Epidermal melanocyte (primary cell): ENCODE measurements around the gene ST3GAL6.

Experiments
- DNase-seq: peaks from one replicate; pipeline ENCODE4 v3.0.0; 2011; ENCODE audit warnings: low spot score; ENCODE audit not compliant: insufficient read length

Gene ST3GAL6

DNA sequence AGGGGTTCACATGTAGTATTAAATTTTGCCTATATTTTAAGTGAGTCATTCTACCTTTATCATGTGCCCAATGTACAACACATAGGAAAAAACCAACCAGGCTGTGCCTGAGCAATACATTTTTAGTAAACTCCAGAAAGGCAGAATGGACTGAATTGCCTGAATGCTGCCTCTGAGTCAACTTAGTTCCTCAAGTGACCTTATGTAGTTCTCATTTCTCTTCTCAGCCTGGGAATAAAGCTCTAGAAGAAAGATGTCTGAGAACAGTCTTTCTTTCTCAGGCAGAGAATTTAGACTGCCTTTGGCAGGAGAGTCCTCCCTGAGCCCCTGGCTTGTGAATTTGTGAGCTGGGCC is 13.0 kb downstream of the ST3GAL6 start:
- no peak for DNase-seq

GRCh38 chr3:98777286-98777685 is 14.1 kb downstream of the ST3GAL6 start:
- no peak for DNase-seq

GRCh38 chr3:98777801-98778220 is 14.7 kb downstream of the ST3GAL6 start:
- no peak for DNase-seq

DNA sequence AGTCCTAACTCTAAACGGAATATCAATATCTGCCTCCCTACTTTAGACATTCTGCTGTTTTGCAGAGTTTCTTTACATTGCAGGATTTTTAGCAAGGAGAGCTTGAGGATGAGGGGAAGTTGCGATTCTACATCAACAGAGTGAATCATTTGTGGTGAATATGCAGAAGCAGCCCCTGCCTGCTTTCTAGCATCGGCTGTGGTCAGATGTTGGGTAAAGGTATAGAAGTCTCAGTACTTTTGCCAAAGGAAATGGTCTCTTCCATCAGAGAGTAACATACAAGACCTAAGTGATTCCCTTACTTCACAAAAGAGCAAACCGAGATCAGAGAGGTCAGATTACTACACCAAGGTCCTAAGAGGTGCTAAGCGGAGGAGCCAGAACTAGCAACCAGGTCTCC is 15.2 kb downstream of the ST3GAL6 start:
- DNase-seq, result no peak

GRCh38 chr3:98778852-98779413 is 15.8 kb downstream of the ST3GAL6 start:
- DNase-seq, result peak; percentile 63

DNA sequence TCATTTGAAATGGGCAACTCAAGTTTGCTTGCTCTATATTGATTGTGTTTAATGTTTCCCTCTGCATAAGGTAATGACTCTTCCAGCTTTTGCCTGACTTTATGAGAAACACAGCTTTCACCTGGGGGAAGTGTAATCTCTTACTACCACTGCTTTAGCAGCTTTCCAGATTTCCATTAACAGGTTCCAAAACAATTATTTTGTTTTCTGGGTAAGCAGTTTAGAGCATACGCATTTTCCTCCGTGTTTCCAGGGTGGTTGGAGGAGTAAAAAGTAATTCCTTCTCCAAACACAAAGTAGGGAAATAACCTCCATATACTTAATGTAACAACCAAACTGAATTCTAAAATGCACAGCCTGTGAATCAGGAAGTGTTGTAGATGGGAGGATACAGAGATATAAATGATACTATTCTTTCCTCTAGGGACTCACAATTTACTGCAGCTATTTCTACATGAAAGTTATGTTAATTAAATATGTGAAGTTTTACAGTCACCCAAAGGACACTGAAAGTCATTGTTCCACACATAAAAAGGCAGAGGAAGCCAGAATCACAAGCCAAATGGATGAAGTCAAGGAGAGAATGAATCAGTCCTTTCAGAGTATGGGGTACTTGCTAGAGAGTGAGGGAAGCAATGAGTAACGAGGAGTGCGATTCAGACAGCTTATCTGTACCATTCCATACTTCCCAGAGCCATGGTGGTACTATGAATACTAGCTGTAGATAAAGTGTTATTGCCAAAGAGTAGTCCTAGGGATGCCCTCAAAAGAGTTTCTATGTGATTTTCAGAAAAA is 16.6 kb downstream of the ST3GAL6 start:
- peak; percentile 44 for DNase-seq

DNA sequence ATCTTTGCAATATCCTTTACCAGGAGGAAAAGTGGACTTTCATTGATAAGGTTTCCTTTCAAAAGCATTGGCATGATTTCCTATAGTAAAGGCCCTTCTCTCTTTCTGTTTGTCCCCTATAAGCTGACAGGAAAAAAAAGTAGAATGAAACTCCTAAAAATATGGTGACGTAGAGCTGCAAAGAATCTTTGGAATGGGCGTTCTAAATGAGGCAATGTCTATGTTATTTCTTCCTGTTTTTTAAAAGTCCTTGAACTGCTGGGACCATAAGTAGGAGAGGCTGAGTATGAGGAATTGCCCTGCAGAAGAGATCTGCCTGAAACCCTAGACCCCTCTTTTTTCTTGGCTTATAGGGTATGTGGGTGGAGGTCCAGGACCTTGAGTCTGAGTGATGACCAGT is 17.2 kb downstream of the ST3GAL6 start:
- DNase-seq, result no peak

GRCh38 chr3:98782824-98783500 is 19.8 kb downstream of the ST3GAL6 start:
- DNase-seq, result no peak

GRCh38 chr3:98784042-98784441 is 20.9 kb downstream of the ST3GAL6 start:
- DNase-seq, result no peak

- DNase-seq, result no peak
Observed at GRCh38 chr3:98784666-98785600, 21.8 kb downstream of the ST3GAL6 start.

DNA sequence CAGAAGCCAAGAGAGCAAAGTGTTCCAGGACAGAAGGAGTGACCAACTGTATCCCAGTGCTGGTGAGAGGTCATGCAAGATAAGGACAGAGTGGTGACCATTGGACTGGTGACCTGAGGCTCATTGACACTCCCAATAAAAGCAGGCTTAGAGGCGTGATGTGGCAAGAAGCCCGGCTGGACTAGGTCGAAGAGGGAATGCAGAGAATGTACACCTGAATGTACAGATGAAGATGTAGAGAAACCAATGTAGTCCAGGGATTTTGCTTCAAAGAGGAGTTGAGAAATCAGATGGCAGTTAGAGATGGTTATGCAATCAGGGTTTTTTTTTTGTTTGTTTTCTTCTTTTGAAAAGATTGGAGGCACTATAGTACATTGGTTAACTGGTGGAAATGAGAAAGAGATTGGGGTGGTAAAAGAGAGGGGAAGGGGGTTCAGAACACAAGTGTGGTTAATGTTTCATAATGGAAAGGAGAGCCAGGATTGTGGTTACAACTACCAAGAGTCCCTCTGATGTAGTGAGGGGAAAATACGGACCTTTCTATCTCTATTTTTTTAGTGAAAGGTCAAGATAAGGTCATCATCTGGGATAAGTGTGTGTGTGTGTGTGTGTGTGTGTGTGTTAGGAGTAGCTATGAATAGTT is 23.3 kb downstream of the ST3GAL6 start:
- DNase-seq, result no peak

DNA sequence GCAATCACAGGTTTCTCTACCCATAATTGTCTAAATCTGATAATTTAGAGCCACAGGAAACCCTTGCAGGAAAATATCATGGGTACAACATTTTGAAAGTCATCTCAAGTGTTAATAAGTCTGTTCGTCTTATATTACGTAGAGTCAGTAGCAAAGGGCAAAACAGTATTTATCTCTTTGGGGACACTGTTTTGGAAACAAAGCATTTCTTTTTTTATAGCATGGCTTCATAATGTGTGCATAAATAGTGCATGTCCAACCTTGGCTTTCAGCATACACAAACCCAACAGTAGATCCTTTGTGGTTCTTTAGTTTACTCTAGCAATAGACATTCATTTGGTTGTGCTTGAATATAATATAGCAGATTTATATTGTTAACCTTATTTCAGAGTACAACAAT is 24.0 kb downstream of the ST3GAL6 start:
- no peak for DNase-seq

GRCh38 chr3:98788651-98789050 is 25.5 kb downstream of the ST3GAL6 start:
- no peak for DNase-seq

- no peak for DNase-seq
Observed at GRCh38 chr3:98791341-98792325, 28.5 kb downstream of the ST3GAL6 start.

DNA sequence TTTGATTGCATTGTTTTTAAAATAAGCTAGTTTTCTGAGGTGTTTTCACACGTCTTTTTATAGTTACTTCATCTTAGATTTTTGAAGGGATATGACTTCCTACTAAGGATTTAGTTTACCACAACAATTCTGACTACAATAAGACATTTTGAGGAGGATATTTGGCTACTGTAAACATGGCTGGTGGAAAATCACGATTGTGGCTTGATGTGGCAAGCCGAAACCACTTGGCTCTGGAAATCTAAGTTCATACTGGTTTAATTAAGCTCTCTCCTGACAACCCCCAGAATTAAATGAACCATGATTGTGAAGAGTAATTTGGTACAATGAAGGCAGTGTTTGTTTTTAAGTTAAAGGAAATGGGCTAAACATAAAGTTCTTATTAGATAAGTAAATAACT is 30.8 kb downstream of the ST3GAL6 start:
- no peak for DNase-seq

DNA sequence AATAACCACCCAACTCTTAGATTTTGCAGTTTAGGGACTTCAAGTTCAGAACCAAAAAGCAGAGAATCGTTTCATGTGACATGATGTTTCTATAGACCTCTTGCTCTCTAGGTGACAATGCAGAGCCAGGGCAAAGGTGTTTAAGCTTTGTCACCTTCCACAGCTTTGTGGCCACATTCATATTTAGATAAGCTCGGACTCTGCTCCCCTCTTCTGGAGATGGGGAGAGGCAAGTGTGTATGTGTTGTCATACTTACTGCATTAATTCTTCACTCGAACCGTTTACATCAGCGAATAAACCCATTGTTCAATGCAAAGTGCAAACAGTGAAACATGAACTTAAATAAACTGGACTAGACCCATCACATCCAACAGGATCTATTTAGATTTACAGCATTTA is 33.2 kb downstream of the ST3GAL6 start:
- DNase-seq, result no peak

GRCh38 chr3:98797905-98798304 is 34.8 kb downstream of the ST3GAL6 start:
- no peak for DNase-seq

GRCh38 chr3:98798820-98799219 is 35.7 kb downstream of the ST3GAL6 start:
- no peak for DNase-seq

- no peak for DNase-seq
Observed at GRCh38 chr3:98799479-98799878, 36.3 kb downstream of the ST3GAL6 start.

DNA sequence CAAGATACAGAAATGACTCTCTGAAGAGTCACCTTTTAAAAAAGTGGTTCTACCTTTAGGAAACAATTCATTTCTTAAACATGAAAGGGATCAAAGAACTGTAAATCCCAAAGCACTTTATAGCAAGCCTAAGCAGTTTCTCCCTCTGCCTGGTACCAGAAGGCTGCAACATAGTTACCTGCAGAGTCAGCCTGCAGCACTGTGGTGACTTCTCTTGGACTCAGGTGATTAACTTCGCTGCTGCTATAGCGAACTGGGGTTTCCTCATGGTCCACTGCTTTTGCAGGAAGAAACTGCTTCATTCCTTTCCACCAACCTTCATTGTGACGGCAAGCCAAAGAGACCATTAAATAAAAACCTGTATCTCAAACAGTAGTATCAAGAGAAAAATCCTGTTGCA is 37.3 kb downstream of the ST3GAL6 start:
- DNase-seq, result no peak
